ENCODE measurements around the gene GSTM2. TPM values are rescaled to one million over a fixed set of nuclear protein-coding genes. Genes with fewer than 3 reads are reported as not detected.

Gene GSTM2
- total RNA-seq, 1 donor from 2014 or later: 76.9 TPM

GRCh38 chr1:109719337-109719837, 51.5 kb downstream of the GSTM2 start:
- no peak for TF ChIP-seq CTCF (IDR thresholded peaks at IDR 0.05; ENCODE audit: unreplicated experiment)
- Mint-ChIP-seq H3K27me3 (peaks cover 11% of the 10 kb centered on the region), H3K4me3 (ENCODE audit: low read depth) (no peak overlapping the region), H3K4me1 (ENCODE audit: low read depth) (peaks cover 1% of the 10 kb centered on the region), H3K9me3 (ENCODE audit: low read depth) (peaks cover 4% of the 10 kb centered on the region), H3K27ac (no peak overlapping the region), H3K36me3 (ENCODE audit: insufficient read depth) (no peaks in the 10 kb centered on the region)
- DNase-seq (ENCODE audit: low spot score, unreplicated experiment): no peak

- H3K9me3 Mint-ChIP-seq (ENCODE audit: low read depth): peaks cover 10% of the 10 kb centered on the region
- H3K4me3 Mint-ChIP-seq (ENCODE audit: low read depth): no peak overlapping the region
- H3K27ac Mint-ChIP-seq: no peak overlapping the region
- peaks cover 5% of the 10 kb centered on the region for H3K36me3 Mint-ChIP-seq (ENCODE audit: insufficient read depth)
- no peak for TF ChIP-seq CTCF (IDR thresholded peaks at IDR 0.05; ENCODE audit: unreplicated experiment)
- peaks cover 7% of the 10 kb centered on the region for H3K4me1 Mint-ChIP-seq (ENCODE audit: low read depth)
- H3K27me3 Mint-ChIP-seq: peaks cover 3% of the 10 kb centered on the region
- no peak for DNase-seq (ENCODE audit: low spot score, unreplicated experiment)
Measured at GRCh38 chr1:109721042-109721441, 53.2 kb downstream of the GSTM2 start.

- Mint-ChIP-seq H3K4me1 (ENCODE audit: low read depth) (peaks cover 8% of the 10 kb centered on the region), H3K9me3 (ENCODE audit: low read depth) (peaks cover 15% of the 10 kb centered on the region), H3K36me3 (ENCODE audit: insufficient read depth) (peaks cover 5% of the 10 kb centered on the region), H3K4me3 (ENCODE audit: low read depth) (no peak overlapping the region), H3K27ac (no peak overlapping the region), H3K27me3 (peaks cover 3% of the 10 kb centered on the region)
- no peak for DNase-seq (ENCODE audit: low spot score, unreplicated experiment)
- no peak for TF ChIP-seq CTCF (IDR thresholded peaks at IDR 0.05; ENCODE audit: unreplicated experiment)
Measured at GRCh38 chr1:109721971-109722370, 54.1 kb downstream of the GSTM2 start.

- Mint-ChIP-seq H3K36me3 (ENCODE audit: insufficient read depth) (peaks cover 5% of the 10 kb centered on the region), H3K27me3 (no peaks in the 10 kb centered on the region), H3K9me3 (ENCODE audit: low read depth) (peaks cover 18% of the 10 kb centered on the region), H3K4me3 (ENCODE audit: low read depth) (no peak overlapping the region), H3K4me1 (ENCODE audit: low read depth) (peaks cover 8% of the 10 kb centered on the region), H3K27ac (no peak overlapping the region)
- no peak for TF ChIP-seq CTCF (IDR thresholded peaks at IDR 0.05; ENCODE audit: unreplicated experiment)
- DNase-seq (ENCODE audit: low spot score, unreplicated experiment): no peak
Measured at GRCh38 chr1:109722908-109723691, 55.2 kb downstream of the GSTM2 start.

Other genes starting within 250 kb of the GSTM2 start
- 71.4 and 81.1 TPM in 2 replicates for gene PSMA5, start 241.6 kb upstream of the GSTM2 start, total RNA-seq
- 0.95 and 1.1 TPM in 2 replicates for gene SYPL2, start 201.5 kb upstream of the GSTM2 start, total RNA-seq
- gene ATXN7L2, start 184.2 kb upstream of the GSTM2 start, total RNA-seq: 17.6 and 19.6 TPM in 2 replicates
- 11.1 TPM in 2 replicates for gene CYB561D1, start 174.0 kb upstream of the GSTM2 start, total RNA-seq
- 7.0 and 7.2 TPM in 2 replicates for gene AMIGO1, start 158.3 kb upstream of the GSTM2 start, total RNA-seq
- 0.53 TPM in 1 of 2 replicates, not detected in the other for gene GPR61, start 128.2 kb upstream of the GSTM2 start, total RNA-seq
- 10.0 and 10.3 TPM in 2 replicates for gene GNAI3, start 119.4 kb upstream of the GSTM2 start, total RNA-seq
- gene GNAT2, start 48.4 kb upstream of the GSTM2 start, total RNA-seq: 0.57 TPM in 1 of 2 replicates, not detected in the other
- 91.6 and 94.5 TPM in 2 replicates for gene AMPD2, start 48.2 kb upstream of the GSTM2 start, total RNA-seq
- gene GSTM4, start 12.0 kb upstream of the GSTM2 start, total RNA-seq: 21.0 and 21.2 TPM in 2 replicates
- gene GSTM1, start 19.8 kb downstream of the GSTM2 start, total RNA-seq: 39.0 and 39.1 TPM in 2 replicates
- 2.8 and 2.9 TPM in 2 replicates for gene GSTM5, start 44.2 kb downstream of the GSTM2 start, total RNA-seq
- gene GSTM3, start 73.0 kb downstream of the GSTM2 start, total RNA-seq: 77.8 and 83.1 TPM in 2 replicates
- 9.5 and 14.2 TPM in 2 replicates for gene EPS8L3, start 95.9 kb downstream of the GSTM2 start, total RNA-seq
- gene CSF1, start 242.8 kb downstream of the GSTM2 start, total RNA-seq: 0.89 and 2.9 TPM in 2 replicates